B cell (primary cell): ENCODE results near the gene CTNNA1.

Source experiments
- EZH2 ChIP-seq: IDR thresholded peaks from 2 replicates; pipeline ENCODE4 v1.6.1; 2012; ENCODE audit warnings: borderline replicate concordance, low read depth, mild to moderate bottlenecking, moderate library complexity, low read length; ENCODE audit not compliant: insufficient read depth, poor library complexity, severe bottlenecking
- TF ChIP-seq, protein P1 (sequence below): fragments of 200-600 bp; IDR thresholded peaks from one replicate; pipeline ENCODE4 v1.8.0; 2022; ENCODE audit warnings: antibody characterized with exemption, mild to moderate bottlenecking

DNA sequence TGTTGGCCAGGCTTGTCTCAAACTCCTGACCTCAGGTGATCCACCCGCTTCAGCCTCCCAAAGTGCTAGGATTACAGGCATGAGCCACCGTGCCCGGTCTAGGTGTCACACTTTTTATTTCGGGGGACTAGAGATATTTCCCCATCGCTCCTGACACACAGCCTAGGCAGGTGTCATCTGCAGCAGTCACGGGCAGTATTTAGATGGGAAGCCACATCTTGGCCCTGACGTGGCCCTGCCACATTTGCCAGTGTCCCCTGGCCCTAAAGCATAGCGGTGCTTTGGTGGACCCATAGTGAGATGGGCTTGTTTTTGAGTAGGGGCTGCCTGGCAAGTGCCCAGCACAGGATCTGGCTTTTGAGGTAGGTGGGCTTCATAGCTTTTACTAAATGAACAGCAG lies 167.0 kb downstream of the CTNNA1 start:
- TF ChIP-seq, protein P1, sequence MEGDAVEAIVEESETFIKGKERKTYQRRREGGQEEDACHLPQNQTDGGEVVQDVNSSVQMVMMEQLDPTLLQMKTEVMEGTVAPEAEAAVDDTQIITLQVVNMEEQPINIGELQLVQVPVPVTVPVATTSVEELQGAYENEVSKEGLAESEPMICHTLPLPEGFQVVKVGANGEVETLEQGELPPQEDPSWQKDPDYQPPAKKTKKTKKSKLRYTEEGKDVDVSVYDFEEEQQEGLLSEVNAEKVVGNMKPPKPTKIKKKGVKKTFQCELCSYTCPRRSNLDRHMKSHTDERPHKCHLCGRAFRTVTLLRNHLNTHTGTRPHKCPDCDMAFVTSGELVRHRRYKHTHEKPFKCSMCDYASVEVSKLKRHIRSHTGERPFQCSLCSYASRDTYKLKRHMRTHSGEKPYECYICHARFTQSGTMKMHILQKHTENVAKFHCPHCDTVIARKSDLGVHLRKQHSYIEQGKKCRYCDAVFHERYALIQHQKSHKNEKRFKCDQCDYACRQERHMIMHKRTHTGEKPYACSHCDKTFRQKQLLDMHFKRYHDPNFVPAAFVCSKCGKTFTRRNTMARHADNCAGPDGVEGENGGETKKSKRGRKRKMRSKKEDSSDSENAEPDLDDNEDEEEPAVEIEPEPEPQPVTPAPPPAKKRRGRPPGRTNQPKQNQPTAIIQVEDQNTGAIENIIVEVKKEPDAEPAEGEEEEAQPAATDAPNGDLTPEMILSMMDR, result no peak
- TF ChIP-seq EZH2, result no peak
